ENCODE measurements around the gene MRPL34. TPM values are rescaled to one million over a fixed set of nuclear protein-coding genes. Genes with fewer than 3 reads are reported as not detected.

MRPL34 gene
- polyA plus RNA-seq, 3 donors: 45.9 to 65.6 (median 57.3) TPM

DNA sequence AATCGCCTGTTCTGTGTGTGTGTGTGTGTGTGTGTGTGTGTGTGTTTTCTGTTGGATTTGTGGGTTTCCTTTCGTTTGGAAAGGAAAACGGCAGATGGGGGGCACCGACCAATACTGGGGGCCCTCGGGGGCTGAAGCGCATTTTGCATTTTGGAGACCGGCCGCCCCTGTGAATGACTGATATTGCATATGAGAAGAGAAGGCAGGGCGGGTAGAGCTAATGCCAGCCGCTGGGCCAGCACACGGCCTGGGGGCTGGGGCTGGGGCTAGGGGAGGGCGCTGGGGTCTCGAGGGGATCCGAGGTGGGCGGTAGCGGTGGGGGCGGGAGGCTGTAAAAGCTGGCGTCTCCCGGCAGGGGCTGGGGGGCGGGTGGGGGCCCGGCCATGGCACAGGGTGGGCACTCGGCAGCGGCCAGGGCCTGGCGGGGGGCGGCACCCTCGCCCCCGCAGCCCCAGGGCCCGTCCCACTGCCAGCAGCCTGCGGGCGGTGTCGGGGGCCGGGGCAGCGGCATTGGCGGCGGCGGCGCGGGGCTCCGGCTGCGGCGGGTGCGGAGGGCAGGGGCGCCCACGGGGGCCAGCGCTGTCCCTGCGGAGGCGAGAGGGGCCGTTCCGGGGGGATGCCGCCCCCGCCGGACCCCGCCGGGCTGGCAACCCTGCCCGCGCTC is 17.8 kb downstream of the MRPL34 start:
- no peak for DNase-seq (ENCODE audit: extremely low read depth in 1 of 11, low read depth in 9 of 11, low spot score in 4 of 11)

DNA sequence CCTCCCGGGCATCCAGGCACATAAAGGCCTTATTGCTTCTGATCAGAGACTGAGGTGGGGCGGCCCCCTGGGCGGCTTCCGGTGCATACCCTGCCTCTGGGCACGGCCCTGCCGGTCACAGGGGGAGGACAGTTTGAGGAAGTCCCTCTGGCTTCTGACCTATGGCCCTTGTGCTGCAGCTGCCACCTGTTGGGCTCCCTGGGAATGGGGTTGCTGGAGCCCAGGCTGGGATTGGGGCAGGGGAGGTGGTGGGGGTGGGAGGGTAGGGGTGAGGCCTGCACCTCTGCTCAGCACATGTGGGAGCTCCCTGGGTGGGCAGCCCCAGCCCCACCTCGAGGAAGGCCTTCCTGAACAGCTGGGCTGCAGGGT is 18.3 kb downstream of the MRPL34 start:
- DNase-seq (ENCODE audit: extremely low read depth in 1 of 11, low read depth in 9 of 11, low spot score in 4 of 11): no peak

DNA sequence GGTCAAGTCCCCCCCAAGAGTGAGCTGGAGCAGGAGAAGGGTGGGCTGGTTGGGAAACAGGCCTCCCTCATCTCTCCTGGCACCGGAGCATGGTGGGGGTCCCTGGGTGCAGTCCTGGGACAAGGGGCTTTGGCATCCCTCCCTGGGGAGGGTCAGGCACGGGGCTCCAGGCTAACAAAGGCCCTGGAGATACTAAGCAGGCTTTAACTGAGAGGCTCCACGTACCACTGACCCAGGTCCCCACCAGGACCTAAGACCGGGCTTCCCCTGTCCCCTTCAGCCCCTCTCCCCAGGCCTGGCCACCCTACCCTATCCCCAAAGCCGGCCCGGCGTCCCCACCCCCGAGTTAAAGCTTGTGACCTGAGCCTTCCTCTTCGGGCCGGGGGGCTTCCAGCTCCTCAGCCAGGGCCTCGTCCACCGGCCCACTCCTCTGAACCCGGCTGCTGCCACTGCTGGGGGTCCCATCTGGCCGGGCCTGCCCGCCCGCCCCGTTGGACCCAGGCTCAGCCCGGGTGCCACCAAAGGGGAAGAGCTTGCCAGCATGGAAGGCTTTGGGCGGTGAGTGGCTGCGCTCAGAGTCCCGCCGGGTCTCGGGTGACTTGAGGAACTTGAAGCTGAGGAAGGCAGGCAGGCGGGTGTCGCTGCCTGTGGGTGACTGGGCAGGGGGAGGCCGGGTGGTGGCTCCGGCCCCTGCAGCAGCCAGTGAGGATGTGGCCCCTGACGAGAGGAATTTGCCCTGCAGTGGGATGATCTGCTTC is 18.9 kb downstream of the MRPL34 start:
- no peak for DNase-seq (ENCODE audit: extremely low read depth in 1 of 11, low read depth in 9 of 11, low spot score in 4 of 11)

DNA sequence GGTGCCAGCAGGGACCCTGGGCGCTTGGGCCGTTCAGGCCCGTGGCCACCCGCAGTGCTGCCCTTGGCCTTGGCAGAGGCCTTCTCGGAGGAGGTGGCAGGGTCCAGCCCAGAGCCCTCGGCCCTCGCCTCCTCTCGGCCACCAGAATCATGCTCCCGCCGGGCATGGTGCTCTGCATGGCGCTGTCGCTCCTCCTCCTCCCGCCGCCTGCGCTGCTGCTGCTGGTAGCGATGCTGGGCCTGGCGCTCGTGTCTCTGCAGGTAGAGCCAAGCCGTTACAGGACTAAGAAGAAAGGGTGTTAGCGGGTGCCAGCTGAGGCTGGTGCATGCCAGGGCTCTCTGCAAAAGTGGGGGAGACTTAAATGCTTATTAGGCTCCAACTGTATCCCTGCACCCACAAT is 19.5 kb downstream of the MRPL34 start:
- no peak for DNase-seq (ENCODE audit: extremely low read depth in 1 of 11, low read depth in 9 of 11, low spot score in 4 of 11)

- DNase-seq (ENCODE audit: extremely low read depth in 1 of 11, low read depth in 9 of 11, low spot score in 4 of 11): no peak
Observed at GRCh38 chr19:17325881-17326594, 20.4 kb downstream of the MRPL34 start.

DNA sequence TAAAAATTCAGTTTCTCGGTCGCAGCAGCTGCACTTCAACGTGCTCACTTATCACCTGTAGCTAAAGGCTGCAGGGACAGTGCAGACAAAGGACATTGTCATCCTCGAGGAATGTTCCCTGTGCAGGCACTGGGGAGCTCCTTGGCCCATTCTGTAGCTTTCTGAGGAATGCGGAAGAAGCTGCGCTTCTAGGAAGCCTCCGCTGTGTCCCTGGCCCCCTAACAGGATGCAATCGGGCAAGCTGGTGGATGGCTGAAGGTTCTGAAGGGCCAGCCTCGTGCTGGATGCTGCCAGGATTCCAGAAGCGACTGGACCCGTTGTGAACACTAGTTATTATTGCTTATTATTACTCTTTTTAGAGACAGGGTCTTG is 20.9 kb downstream of the MRPL34 start:
- no peak for DNase-seq (ENCODE audit: extremely low read depth in 1 of 11, low read depth in 9 of 11, low spot score in 4 of 11)

- DNase-seq (ENCODE audit: extremely low read depth in 1 of 11, low read depth in 9 of 11, low spot score in 4 of 11): no peak
Observed at GRCh38 chr19:17327068-17327653, 21.5 kb downstream of the MRPL34 start.

DNA sequence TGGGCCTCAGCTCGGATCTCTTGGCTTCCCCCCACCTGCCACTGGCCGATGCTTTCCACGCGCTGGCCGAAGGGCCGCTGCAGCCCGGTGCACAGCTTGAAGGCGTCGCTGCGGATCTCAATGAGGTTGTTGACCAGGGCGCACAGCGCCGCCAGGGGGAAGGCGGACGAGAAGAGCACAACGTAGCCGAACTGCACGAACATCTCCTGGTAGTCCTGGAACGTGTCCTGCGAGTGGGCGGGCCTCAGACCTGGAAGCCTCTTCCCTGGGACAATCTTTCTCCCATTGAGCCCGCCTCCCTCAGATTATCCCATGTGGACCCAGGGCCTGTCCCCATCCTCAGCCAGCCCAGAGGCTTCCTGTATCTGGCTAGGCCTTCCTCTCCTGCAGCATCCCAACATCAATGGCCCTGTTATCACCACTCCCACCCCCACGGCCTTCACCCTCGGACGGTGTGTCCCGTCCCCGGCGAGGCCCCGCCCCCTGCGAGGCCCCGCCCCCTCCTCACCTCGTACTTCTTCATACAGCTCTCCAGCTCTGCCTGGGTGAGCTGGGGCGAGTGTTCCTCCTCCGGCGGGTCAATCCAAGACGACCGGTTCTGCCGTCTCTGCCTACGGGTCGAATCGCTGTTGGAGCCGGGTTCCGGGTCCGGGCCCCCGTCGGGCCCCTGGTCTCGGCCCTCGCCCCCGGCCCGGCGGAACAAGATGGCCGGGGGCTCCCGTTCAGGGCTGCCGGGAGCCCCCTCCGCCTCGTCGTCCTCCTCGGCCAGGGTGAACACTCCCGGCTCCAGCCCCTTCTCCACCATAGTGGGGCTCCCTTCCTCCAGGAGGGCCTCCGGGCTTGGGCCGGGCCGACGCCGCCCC is 22.2 kb downstream of the MRPL34 start:
- peak in 4 of 11 donors; percentile 55 to 76 (median 70) for DNase-seq (ENCODE audit: extremely low read depth in 1 of 11, low read depth in 9 of 11, low spot score in 4 of 11)

DNA sequence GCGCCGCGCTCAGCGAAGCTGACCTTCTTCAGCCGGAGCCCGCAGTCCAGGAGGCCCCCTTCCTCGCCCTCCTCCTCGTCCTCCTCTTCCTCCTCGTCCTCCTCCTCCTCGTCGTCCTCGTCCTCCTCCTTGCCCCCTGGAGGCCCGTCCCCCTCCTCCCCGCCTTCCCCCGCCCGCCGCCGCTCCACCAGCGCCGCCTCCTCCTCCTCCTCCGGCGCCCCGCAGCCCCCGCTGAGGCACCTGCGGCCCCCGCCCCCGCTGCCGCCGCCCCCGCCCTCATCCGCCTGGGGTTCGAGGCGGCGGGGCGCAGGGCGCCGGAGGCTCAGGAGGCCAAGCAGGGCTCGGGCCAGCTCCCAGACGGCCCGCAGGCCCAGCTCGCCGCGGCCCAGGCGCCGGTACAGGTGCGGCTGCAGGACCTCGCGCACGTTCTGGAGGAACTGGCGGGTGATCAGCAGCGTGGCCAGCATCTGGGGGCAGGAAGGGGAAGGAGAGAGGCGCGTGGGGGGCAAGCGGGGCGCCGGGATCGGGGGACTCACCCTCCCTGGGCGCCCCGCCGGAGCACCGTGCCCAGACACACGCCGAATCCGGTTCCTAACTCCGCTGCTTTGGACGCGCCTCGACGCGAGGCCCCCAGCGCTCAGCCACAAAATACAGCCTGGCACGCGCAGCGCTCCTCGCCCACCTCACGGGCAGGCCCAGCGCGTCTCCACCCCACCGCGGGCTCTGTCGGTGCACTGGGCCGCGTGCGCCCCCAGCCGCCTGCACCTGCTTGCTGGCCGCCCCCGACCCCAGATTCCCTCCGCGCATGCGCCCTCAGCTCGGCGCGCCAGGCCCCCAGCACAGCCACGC is 23.1 kb downstream of the MRPL34 start:
- DNase-seq (ENCODE audit: extremely low read depth in 1 of 11, low read depth in 9 of 11, low spot score in 4 of 11): no peak

GRCh38 chr19:17329366-17330261 is 23.9 kb downstream of the MRPL34 start:
- DNase-seq (ENCODE audit: extremely low read depth in 1 of 11, low read depth in 9 of 11, low spot score in 4 of 11): no peak

DNA sequence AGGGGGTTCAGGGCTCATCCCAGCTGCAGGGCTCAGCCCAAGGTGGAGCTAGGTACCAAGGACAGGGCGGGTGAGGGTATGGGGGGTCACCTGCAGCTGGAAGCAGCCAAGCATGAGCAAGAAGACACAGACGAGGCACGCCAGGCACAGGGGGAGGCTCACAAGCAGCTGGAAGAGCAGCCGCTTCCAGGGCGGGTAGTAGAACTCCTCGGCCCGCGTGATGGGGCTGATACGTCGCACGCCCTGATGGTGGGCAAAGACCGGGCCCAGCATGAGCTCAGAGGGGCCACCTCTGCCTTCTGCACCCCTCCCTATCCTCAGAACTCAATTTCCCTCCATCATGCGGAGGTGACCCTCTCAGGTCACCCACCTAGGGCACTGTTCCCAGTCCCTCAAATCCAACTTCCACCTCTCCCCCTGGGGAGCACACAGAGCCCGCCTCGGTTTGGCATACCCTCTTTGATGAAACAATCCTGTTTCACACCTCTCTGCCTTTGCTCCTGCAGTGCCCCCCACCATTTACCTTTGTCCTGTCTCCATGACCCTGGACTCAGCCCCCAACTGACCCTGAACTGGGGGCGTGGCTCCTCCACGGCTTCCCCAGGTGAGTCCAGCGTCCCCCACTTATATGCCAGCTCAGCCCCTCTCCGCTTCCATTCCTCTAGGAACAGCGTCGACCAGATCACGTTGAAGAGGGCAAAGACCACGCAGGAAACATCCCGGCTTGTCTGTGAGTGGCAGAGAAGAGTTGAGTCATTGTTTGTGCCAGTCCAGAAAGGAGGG is 24.8 kb downstream of the MRPL34 start:
- DNase-seq (ENCODE audit: extremely low read depth in 1 of 11, low read depth in 9 of 11, low spot score in 4 of 11): no peak

GRCh38 chr19:17331045-17331558 is 25.4 kb downstream of the MRPL34 start:
- no peak for DNase-seq (ENCODE audit: extremely low read depth in 1 of 11, low read depth in 9 of 11, low spot score in 4 of 11)

GRCh38 chr19:17332360-17332676 is 26.6 kb downstream of the MRPL34 start:
- DNase-seq (ENCODE audit: extremely low read depth in 1 of 11, low read depth in 9 of 11, low spot score in 4 of 11): no peak

DNA sequence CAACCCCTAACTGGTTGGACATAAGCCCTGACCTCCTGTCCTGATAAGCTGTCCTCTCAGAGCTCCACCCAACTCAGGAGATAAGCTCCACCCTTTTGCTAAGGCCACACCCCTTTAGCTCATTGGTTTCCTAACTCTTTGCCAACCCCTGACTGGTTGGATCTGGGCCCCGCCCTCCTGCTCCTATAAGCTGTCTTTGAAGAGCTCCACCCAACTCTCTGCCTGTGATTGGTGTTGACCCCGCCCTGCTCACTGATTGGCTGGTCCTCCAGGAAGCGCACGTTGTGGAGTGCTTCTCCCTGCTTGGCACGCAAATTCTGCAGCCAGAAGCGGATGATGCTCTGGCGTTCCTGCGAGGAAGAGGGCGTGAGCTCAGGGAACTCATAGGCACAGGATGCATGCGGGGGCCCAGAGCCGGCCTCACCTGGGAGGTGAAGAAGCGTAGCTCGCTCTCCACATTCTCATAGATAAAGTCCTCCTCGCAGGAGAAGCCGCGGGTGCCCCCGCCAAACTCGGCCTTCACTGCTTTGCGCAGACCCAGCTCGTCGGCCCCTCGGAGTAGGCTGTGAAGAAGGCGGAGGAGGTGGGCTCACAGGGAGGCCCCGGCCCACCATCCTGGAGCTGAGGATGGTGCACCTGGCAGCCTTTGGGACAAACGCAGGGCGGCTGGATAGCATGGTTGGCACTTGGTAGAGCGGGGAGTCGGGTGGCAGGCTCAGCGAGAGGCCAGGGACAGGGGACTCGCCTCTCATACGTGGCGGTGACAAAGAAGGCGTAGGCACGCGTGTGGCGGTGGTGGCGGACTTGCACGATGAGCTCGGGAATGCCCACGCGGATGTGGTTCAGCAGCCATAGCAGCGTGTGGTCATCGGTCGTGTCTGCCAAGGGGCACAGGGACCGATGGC is 27.3 kb downstream of the MRPL34 start:
- no peak for DNase-seq (ENCODE audit: extremely low read depth in 1 of 11, low read depth in 9 of 11, low spot score in 4 of 11)

DNA sequence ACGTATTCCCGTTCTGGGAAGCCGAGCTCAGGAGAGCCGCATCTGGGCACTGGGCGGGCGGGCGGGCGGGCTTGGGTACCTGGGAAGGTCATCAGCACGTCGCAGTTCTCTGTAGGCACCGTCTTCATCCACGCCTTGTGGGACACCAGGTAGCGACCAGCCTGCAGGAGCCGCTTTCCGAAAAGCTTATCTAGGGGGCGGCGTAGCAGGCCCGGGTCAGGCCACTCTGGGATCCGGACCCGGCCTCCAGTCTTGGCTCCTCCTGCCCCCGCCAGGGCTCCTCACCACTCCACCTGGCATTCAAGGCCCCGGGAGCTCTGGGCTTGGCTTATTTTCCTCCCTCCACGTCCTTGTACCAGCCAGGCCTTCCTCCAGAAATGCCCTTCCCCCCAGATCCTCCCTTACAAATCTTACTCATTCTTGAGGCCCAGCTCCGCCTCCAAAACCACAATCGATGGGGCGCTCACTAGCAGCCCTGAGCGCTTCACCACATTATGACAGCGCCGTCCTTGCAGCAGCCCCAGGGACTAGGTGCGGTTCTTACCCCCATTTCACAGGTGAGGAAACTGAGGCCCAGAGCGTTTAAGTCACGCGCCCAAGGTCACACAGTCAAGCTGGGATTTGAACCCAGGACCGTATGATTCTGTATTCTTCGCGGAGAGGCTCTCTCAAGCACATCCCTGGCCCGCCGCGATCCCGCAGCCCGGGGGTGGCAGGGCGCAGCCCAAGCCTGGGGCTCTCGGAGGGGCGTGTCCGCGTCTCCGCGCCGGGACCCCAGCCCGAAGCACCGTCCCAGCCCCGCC is 28.1 kb downstream of the MRPL34 start:
- no peak for DNase-seq (ENCODE audit: extremely low read depth in 1 of 11, low read depth in 9 of 11, low spot score in 4 of 11)

All from renal cortex interstitium (tissue), 11 donors.